Muscle of leg (tissue), 11 donors: ENCODE data around the gene PCDHGA8. TPM values are rescaled to one million over a fixed set of nuclear protein-coding genes. Genes with fewer than 3 reads are reported as not detected.
"Not testable (repeated sequence)": the region's sequence is repeated elsewhere in the genome, so short reads cannot be mapped to it uniquely, and the experiment has no call there.

Experiments used
- DNase-seq: peaks from one replicate; pipeline ENCODE4 v3.0.0; 2013
- H3K27ac ChIP-seq: one replicate; pipeline ENCODE4 v1.5.1; 2013; ENCODE audit warnings: mild to moderate bottlenecking, low read length, control low read depth
- H3K27me3 ChIP-seq: one replicate; pipeline ENCODE4 v1.6.1; 2013; ENCODE audit warnings: low read length; ENCODE audit not compliant: control insufficient read depth, insufficient read depth
- H3K36me3 ChIP-seq: one replicate; pipeline ENCODE4 v1.6.1; 2013; ENCODE audit warnings: low read length; ENCODE audit not compliant: control insufficient read depth, insufficient read depth
- H3K4me1 ChIP-seq: one replicate; pipeline ENCODE4 v1.6.1; 2013; ENCODE audit warnings: low read length; ENCODE audit not compliant: control insufficient read depth, insufficient read depth
- H3K4me3 ChIP-seq: one replicate; pipeline ENCODE4 v1.5.1; 2013; ENCODE audit warnings: low read length, control low read depth
- H3K9me3 ChIP-seq: replicated peaks from 2 replicates; pipeline ENCODE4 v1.6.1; 2013; ENCODE audit warnings: low read depth, low read length; ENCODE audit not compliant: control insufficient read depth
- WGBS: methylation state at CpG from one replicate; pipeline ENCODE4 v1.1.5; 2013; ENCODE audit warnings: missing lambda C conversion rate; ENCODE audit not compliant: insufficient coverage; 5-methylcytosine and 5-hydroxymethylcytosine counted together
- polyA plus RNA-seq, 8 donors: library from polyadenylated mRNA; unstranded; fragments of 120-200 nt; gene quantifications; one replicate each; pipeline versions ENCODE4 v1.2.1 to v1.2.3, GENCODE V29; 2013; ENCODE audit warnings: inconsistent platforms in 1 of 8, low replicate concordance in 1 of 8; ENCODE audit not compliant: insufficient read length in 8 of 8, insufficient read depth in 1 of 8
- total RNA-seq: library from RNA; stranded (reverse); fragments of 120-200 nt; gene quantifications from one replicate; pipeline ENCODE4 v1.2.4, GENCODE V29; 2013

Gene PCDHGA8
- total and polyA plus RNA-seq, 9 donors = 0.31 to 1.6 (median 0.64) TPM

DNA sequence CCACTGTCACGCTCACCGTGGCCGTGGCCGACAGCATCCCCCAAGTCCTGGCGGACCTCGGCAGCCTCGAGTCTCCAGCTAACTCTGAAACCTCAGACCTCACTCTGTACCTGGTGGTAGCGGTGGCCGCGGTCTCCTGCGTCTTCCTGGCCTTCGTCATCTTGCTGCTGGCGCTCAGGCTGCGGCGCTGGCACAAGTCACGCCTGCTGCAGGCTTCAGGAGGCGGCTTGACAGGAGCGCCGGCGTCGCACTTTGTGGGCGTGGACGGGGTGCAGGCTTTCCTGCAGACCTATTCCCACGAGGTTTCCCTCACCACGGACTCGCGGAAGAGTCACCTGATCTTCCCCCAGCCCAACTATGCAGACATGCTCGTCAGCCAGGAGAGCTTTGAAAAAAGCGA is 40.3 kb downstream of the PCDHGA8 start:
- not testable (repeated sequence) for H3K27ac ChIP-seq, H3K36me3 ChIP-seq, DNase-seq, H3K4me1 ChIP-seq, H3K4me3 ChIP-seq, H3K27me3 ChIP-seq
- H3K9me3 ChIP-seq = peaks cover 60% of the 10 kb centered on the region
- 25% methylated on average over 27 of the region's 29 CpGs for WGBS

DNA sequence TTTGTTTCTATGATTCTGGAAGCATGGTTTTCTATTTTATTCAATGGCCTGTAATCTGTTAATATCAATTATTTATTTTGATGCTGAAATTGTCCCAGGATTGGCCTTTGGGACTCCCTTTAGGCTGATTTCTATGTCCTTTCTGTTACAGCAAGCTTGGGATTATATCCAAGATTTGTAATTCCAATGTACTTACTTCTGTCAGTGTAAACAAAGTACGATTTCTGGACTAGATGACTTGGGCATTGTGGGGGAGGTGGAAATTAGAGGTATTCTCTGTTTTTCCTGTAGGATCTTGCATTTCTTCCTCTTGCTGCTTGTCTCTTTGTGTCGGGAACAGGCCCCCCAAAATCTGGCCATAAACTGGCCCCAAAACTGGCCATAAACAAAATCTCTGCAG is 41.6 kb downstream of the PCDHGA8 start:
- Histone ChIP-seq H3K4me1 (no peaks in the 10 kb centered on the region), H3K27ac (no peak overlapping the region), H3K9me3 (peaks cover 53% of the 10 kb centered on the region), H3K4me3 (no peak overlapping the region), H3K27me3 (peaks cover 6% of the 10 kb centered on the region), H3K36me3 (no peaks in the 10 kb centered on the region)
- WGBS = no CpG with 5 or more reads among the region's 2 CpGs
- DNase-seq = no peak

DNA sequence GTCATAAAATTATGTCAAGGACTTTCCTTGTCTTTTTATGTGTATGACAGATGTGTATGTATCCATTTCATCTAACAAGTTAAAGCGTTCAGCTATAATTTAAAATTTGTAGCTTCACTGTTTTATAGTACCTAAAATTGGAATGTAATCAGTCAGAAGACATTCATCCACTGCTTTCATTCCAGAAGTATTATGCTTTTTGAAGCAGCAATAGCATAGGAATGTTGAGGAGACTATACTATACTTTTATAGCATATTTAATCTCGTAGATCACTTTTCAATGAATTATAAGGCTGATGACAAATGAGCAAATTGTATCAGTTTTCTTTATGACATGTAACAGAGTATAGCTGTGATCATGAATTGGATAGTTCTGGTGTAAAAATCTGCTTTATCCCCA is 44.8 kb downstream of the PCDHGA8 start:
- Histone ChIP-seq H3K36me3 (no peaks in the 10 kb centered on the region), H3K4me3 (no peak overlapping the region), H3K27ac (no peak overlapping the region), H3K4me1 (no peaks in the 10 kb centered on the region), H3K9me3 (peaks cover 59% of the 10 kb centered on the region), H3K27me3 (no peaks in the 10 kb centered on the region)
- WGBS = no CpG with 5 or more reads among the region's 2 CpGs
- no peak for DNase-seq

DNA sequence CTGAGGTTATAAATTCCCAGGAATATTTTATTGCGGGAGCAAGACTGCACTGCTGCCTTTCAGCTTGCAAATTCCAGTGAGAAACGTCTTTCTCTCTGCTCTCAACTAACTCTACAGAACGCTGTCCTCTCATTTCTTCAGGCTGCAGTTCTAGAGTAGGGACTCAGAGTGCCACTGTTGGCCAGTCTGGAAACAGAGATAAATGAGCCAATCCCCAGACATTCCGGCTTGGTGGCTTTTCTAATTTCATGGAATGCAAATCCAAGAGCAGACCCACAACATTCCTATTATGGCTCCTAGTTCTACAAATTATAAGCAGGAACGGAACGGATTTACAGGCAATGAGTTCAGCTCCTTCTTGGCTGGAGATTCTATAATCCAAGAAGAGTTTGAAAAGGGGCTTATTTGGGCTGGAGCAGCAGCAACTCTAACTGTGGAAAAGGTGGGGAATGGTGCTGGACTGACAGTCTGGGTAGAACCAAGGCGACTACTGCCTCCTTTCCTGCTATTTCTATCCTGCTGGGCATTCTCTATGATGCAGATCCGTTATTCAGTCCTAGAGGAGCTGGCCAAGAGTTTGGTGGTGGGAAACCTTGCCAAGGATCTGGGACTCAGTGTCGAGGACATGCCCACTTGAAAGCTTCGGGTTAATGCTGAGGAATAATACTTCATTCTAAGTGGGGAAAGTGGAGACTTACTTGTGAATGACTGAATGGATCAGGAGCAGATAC is 47.1 kb downstream of the PCDHGA8 start:
- 55% methylated on average over 9 of the region's 10 CpGs for WGBS
- no peak for DNase-seq
- no peak overlapping the region for H3K4me3 ChIP-seq
- H3K36me3 ChIP-seq = no peaks in the 10 kb centered on the region
- H3K9me3 ChIP-seq = peaks cover 53% of the 10 kb centered on the region
- no peak overlapping the region for H3K27ac ChIP-seq
- H3K27me3 ChIP-seq = no peaks in the 10 kb centered on the region
- H3K4me1 ChIP-seq = no peaks in the 10 kb centered on the region

DNA sequence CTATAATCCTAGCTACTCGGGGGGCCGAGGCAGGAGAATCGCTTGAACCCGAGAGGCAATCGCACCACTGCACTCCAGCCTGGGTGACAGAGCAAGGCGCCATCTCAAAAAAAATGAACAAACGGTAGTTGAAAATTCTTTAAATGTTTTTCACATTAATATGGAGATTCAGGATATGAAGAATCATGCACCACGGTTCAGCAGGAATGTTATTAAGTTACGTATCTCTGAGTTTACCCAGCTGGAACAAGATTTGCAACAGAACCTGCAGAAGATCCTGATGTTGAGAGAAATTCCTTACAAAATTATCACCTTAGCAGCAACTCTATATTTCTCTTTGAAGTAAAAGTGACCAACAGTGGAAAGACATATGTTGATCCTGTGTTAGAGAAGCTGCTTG is 47.9 kb downstream of the PCDHGA8 start:
- H3K36me3 ChIP-seq = no peaks in the 10 kb centered on the region
- H3K27me3 ChIP-seq = no peaks in the 10 kb centered on the region
- H3K4me1 ChIP-seq = no peaks in the 10 kb centered on the region
- H3K27ac ChIP-seq = no peak overlapping the region
- WGBS = 93% methylated on average over 2 of the region's 9 CpGs
- peaks cover 58% of the 10 kb centered on the region for H3K9me3 ChIP-seq
- no peak overlapping the region for H3K4me3 ChIP-seq
- DNase-seq = no peak

DNA sequence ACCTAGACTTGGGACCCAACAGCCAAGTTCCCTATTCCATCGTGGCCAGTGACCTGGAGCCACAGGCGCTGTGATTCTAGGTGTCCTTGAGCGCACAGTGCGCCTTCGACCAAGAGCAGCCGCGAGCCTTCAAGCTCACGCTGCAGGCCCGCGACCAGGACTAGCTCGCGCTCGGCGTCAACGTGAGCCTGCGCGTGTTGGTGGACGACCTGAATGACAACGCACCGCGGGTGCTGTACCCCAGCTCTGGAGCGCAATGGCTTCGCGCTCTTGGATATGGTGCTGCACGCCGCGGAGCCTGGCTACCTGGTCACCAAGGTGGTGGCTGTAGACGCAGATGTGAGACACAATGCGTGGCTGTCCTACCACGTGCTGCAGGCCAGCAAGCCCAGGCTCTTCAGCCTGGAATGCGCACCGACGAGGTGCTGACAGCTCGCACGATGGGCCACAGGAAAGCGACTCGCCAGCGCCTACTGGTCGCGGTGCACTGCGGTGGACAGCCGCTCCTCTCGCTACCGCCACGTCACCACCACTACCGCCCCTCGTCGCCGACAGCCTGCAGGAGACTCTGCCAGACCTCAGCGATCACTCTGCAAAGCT is 49.2 kb downstream of the PCDHGA8 start:
- Histone ChIP-seq H3K9me3 (peaks cover 56% of the 10 kb centered on the region), H3K4me3 (no peak overlapping the region)

More for the DNA sequence above, 49.2 kb downstream of the PCDHGA8 start:
- DNase-seq = no peak
- WGBS = 46% methylated on average over 42 of the region's 50 CpGs
- Histone ChIP-seq H3K27ac (no peak overlapping the region), H3K36me3 (no peaks in the 10 kb centered on the region), H3K27me3 (no peaks in the 10 kb centered on the region), H3K4me1 (no peaks in the 10 kb centered on the region)

Other genes starting within 250 kb of the PCDHGA8 start
Only the 30 nearest of the 37 such genes appear.
- gene PCDHB9, start 205.5 kb upstream of the PCDHGA8 start, total RNA-seq = 1.3 TPM
- 1 to 10 TPM; 1.7 to 3.6 (median 2.7) TPM for gene PCDHB9, start 205.5 kb upstream of the PCDHGA8 start, polyA plus RNA-seq
- 2.1 TPM for gene PCDHB10, start 200.3 kb upstream of the PCDHGA8 start, total RNA-seq
- 1 to 10 TPM; 4.1 to 5.1 (median 4.7) TPM for gene PCDHB10, start 200.3 kb upstream of the PCDHGA8 start, polyA plus RNA-seq
- 4.3 TPM for gene PCDHB11, start 193.0 kb upstream of the PCDHGA8 start, total RNA-seq
- 1 to 10 TPM; 1.9 to 4.1 (median 2.5) TPM for gene PCDHB11, start 193.0 kb upstream of the PCDHGA8 start, polyA plus RNA-seq
- gene PCDHB12, start 183.9 kb upstream of the PCDHGA8 start, total RNA-seq = 2.4 TPM
- gene PCDHB12, start 183.9 kb upstream of the PCDHGA8 start, polyA plus RNA-seq = 1 to 10 TPM; 2.1 to 3.5 (median 2.6) TPM
- gene PCDHB13, start 178.7 kb upstream of the PCDHGA8 start, total RNA-seq = 1.9 TPM
- 1 to 10 TPM; 1.6 to 4.5 (median 2.8) TPM for gene PCDHB13, start 178.7 kb upstream of the PCDHGA8 start, polyA plus RNA-seq
- 4.8 TPM for gene PCDHB14, start 169.3 kb upstream of the PCDHGA8 start, total RNA-seq
- gene PCDHB14, start 169.3 kb upstream of the PCDHGA8 start, polyA plus RNA-seq = 1 to 10 TPM; 5.6 to 9.0 (median 6.7) TPM
- 4.3 TPM for gene PCDHB15, start 147.2 kb upstream of the PCDHGA8 start, total RNA-seq
- 1 to 10 TPM; 5.3 to 8.6 (median 7.1) TPM for gene PCDHB15, start 147.2 kb upstream of the PCDHGA8 start, polyA plus RNA-seq
- gene SLC25A2, start 88.6 kb upstream of the PCDHGA8 start, total RNA-seq = 0.22 TPM
- gene SLC25A2, start 88.6 kb upstream of the PCDHGA8 start, polyA plus RNA-seq = under 1 TPM in 1 of 8 donors, not detected in 7; 0.08 TPM
- 75.1 TPM for gene TAF7, start 71.8 kb upstream of the PCDHGA8 start, total RNA-seq
- gene TAF7, start 71.8 kb upstream of the PCDHGA8 start, polyA plus RNA-seq = 100 to 1,000 TPM in 1 of 8 donors, 10 to 100 TPM in 7; 65.9 to 108 (median 83.4) TPM
- 0.44 TPM for gene PCDHGA1, start 62.1 kb upstream of the PCDHGA8 start, total RNA-seq
- under 1 TPM; 0.49 to 0.86 (median 0.64) TPM for gene PCDHGA1, start 62.1 kb upstream of the PCDHGA8 start, polyA plus RNA-seq
- 1.6 TPM for gene PCDHGA2, start 53.9 kb upstream of the PCDHGA8 start, total RNA-seq
- gene PCDHGA2, start 53.9 kb upstream of the PCDHGA8 start, polyA plus RNA-seq = 1 to 10 TPM; 1.6 to 2.8 (median 2.1) TPM
- 1.2 TPM for gene PCDHGA3, start 48.8 kb upstream of the PCDHGA8 start, total RNA-seq
- gene PCDHGA3, start 48.8 kb upstream of the PCDHGA8 start, polyA plus RNA-seq = 1 to 10 TPM in 4 of 8 donors, under 1 TPM in 4; 0.94 to 2.0 (median 1.0) TPM
- 1.3 TPM for gene PCDHGB1, start 42.5 kb upstream of the PCDHGA8 start, total RNA-seq
- under 1 TPM; 0.43 to 0.90 (median 0.63) TPM for gene PCDHGB1, start 42.5 kb upstream of the PCDHGA8 start, polyA plus RNA-seq
- 1.8 TPM for gene PCDHGA4, start 37.6 kb upstream of the PCDHGA8 start, total RNA-seq
- gene PCDHGA4, start 37.6 kb upstream of the PCDHGA8 start, polyA plus RNA-seq = 1 to 10 TPM in 7 of 8 donors, under 1 TPM in 1; 0.71 to 2.2 (median 1.3) TPM
- gene PCDHGB2, start 32.6 kb upstream of the PCDHGA8 start, total RNA-seq = 1.5 TPM
- gene PCDHGB2, start 32.6 kb upstream of the PCDHGA8 start, polyA plus RNA-seq = 1 to 10 TPM; 1.5 to 2.8 (median 1.9) TPM
- gene PCDHGA5, start 28.5 kb upstream of the PCDHGA8 start, total RNA-seq = 2.3 TPM
- 1 to 10 TPM; 1.6 to 3.8 (median 2.3) TPM for gene PCDHGA5, start 28.5 kb upstream of the PCDHGA8 start, polyA plus RNA-seq
- gene PCDHGB3, start 22.4 kb upstream of the PCDHGA8 start, total RNA-seq = 1.7 TPM
- gene PCDHGB3, start 22.4 kb upstream of the PCDHGA8 start, polyA plus RNA-seq = 1 to 10 TPM in 7 of 8 donors, under 1 TPM in 1; 0.70 to 2.0 (median 1.2) TPM
- gene PCDHGA6, start 18.7 kb upstream of the PCDHGA8 start, total RNA-seq = 3.5 TPM
- 1 to 10 TPM; 2.2 to 4.4 (median 3.0) TPM for gene PCDHGA6, start 18.7 kb upstream of the PCDHGA8 start, polyA plus RNA-seq
- gene PCDHGA7, start 9.9 kb upstream of the PCDHGA8 start, total RNA-seq = 2.3 TPM
- gene PCDHGA7, start 9.9 kb upstream of the PCDHGA8 start, polyA plus RNA-seq = 1 to 10 TPM; 1.2 to 2.4 (median 1.5) TPM
- 4.2 TPM for gene PCDHGB4, start 4.9 kb upstream of the PCDHGA8 start, total RNA-seq
- 1 to 10 TPM; 1.7 to 3.6 (median 2.5) TPM for gene PCDHGB4, start 4.9 kb upstream of the PCDHGA8 start, polyA plus RNA-seq
- gene PCDHGB5, start 5.3 kb downstream of the PCDHGA8 start, total RNA-seq = 4.3 TPM
- 1 to 10 TPM; 3.0 to 6.3 (median 4.5) TPM for gene PCDHGB5, start 5.3 kb downstream of the PCDHGA8 start, polyA plus RNA-seq
- gene PCDHGA9, start 10.1 kb downstream of the PCDHGA8 start, total RNA-seq = 3.8 TPM
- gene PCDHGA9, start 10.1 kb downstream of the PCDHGA8 start, polyA plus RNA-seq = 1 to 10 TPM; 3.0 to 4.7 (median 4.0) TPM
- gene PCDHGB6, start 15.4 kb downstream of the PCDHGA8 start, total RNA-seq = 3.0 TPM
- gene PCDHGB6, start 15.4 kb downstream of the PCDHGA8 start, polyA plus RNA-seq = 1 to 10 TPM; 2.8 to 6.0 (median 4.3) TPM
- 3.0 TPM for gene PCDHGA10, start 20.4 kb downstream of the PCDHGA8 start, total RNA-seq
- 1 to 10 TPM; 1.3 to 3.4 (median 2.1) TPM for gene PCDHGA10, start 20.4 kb downstream of the PCDHGA8 start, polyA plus RNA-seq
- gene PCDHGB7, start 25.0 kb downstream of the PCDHGA8 start, total RNA-seq = 4.2 TPM
- 10 to 100 TPM in 1 of 8 donors, 1 to 10 TPM in 7; 5.0 to 10.5 (median 9.0) TPM for gene PCDHGB7, start 25.0 kb downstream of the PCDHGA8 start, polyA plus RNA-seq
- 3.1 TPM for gene PCDHGA11, start 28.4 kb downstream of the PCDHGA8 start, total RNA-seq
- 1 to 10 TPM; 1.9 to 5.2 (median 3.4) TPM for gene PCDHGA11, start 28.4 kb downstream of the PCDHGA8 start, polyA plus RNA-seq
- 2.4 TPM for gene PCDHGA12, start 37.9 kb downstream of the PCDHGA8 start, total RNA-seq
- 1 to 10 TPM; 1.4 to 3.6 (median 2.1) TPM for gene PCDHGA12, start 37.9 kb downstream of the PCDHGA8 start, polyA plus RNA-seq
- gene PCDHGC3, start 83.3 kb downstream of the PCDHGA8 start, total RNA-seq = 52.7 TPM
- gene PCDHGC3, start 83.3 kb downstream of the PCDHGA8 start, polyA plus RNA-seq = 100 to 1,000 TPM in 7 of 8 donors, 10 to 100 TPM in 1; 87.6 to 165 (median 131) TPM
- 1.8 TPM for gene PCDHGC4, start 92.4 kb downstream of the PCDHGA8 start, total RNA-seq
- 1 to 10 TPM in 7 of 8 donors, under 1 TPM in 1; 0.98 to 2.1 (median 1.5) TPM for gene PCDHGC4, start 92.4 kb downstream of the PCDHGA8 start, polyA plus RNA-seq
- 0.75 TPM for gene PCDHGC5, start 96.4 kb downstream of the PCDHGA8 start, total RNA-seq
- 1 to 10 TPM in 1 of 8 donors, under 1 TPM in 7; 0.29 to 1.1 (median 0.48) TPM for gene PCDHGC5, start 96.4 kb downstream of the PCDHGA8 start, polyA plus RNA-seq